Stimulated activated CD4-positive, alpha-beta T cell treated with anti-CD3 and anti-CD28 coated beads, Interleukin-2, amount 100 ng/mL, for 4 hours (primary cell): ENCODE data around the gene CAPRIN2.

Experiments
- DNase-seq: peaks from one replicate; pipeline ENCODE4 v3.0.0-alpha.2; 2020; ENCODE audit warnings: low read depth

Gene CAPRIN2, protein sequence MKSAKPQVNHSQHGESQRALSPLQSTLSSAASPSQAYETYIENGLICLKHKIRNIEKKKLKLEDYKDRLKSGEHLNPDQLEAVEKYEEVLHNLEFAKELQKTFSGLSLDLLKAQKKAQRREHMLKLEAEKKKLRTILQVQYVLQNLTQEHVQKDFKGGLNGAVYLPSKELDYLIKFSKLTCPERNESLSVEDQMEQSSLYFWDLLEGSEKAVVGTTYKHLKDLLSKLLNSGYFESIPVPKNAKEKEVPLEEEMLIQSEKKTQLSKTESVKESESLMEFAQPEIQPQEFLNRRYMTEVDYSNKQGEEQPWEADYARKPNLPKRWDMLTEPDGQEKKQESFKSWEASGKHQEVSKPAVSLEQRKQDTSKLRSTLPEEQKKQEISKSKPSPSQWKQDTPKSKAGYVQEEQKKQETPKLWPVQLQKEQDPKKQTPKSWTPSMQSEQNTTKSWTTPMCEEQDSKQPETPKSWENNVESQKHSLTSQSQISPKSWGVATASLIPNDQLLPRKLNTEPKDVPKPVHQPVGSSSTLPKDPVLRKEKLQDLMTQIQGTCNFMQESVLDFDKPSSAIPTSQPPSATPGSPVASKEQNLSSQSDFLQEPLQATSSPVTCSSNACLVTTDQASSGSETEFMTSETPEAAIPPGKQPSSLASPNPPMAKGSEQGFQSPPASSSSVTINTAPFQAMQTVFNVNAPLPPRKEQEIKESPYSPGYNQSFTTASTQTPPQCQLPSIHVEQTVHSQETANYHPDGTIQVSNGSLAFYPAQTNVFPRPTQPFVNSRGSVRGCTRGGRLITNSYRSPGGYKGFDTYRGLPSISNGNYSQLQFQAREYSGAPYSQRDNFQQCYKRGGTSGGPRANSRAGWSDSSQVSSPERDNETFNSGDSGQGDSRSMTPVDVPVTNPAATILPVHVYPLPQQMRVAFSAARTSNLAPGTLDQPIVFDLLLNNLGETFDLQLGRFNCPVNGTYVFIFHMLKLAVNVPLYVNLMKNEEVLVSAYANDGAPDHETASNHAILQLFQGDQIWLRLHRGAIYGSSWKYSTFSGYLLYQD

DNA sequence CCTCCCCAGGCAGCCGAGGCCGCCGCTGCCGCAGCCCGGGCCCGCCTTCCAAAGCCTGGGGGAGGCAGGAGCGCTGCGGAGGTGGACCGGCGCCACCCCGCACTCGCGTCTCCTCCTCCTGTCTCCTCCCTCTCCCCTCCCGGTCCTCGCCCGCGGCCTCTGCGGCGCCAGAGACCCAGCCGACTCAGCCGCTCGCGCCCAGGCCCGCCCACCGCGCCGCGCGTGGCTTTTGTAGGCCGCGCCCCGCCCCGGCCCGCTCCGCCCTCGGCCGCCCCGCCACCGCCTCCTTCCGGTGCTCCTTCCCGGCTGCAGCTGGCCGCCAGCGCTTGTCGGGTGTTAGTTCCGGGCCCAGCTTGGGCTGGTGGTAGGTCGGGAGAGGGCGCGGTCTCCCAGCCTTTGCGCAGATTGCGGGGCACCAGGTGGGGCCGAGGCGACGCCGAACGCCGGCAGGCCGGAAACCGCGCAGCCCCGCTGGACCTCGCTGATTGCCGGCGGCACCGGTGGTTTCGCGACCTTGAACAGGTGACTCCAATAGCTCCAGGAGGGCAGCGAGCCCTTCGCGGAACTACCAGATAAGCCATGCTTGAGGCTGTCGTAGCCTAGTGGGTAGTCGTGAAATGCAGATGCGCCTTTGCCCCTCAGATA is at the start of gene CAPRIN2:
CAPRIN2 (minus strand) TSS at position 202 of the 645 bp plus-strand sequence. CDS start 1,431 bp downstream, outside the sequence.
- peak; percentile 94 for DNase-seq

DNA sequence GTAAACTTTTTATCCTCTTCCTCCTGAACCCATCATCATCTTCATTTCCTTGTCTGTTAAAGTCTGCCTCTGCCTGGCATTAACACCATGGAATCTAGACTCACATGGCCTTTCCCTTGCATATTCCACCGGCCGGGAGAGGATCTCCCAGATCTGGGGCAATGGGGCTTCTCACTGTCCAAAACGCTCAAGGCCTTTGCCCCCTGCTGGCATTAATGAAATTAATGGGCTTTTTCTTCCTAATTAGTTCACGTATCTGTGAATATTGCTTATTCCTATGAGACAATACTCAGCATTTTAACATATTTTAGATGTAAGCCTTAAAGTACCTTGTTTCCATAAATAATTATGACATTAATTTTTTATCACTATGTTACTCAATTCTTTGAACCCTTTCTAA is 42.9 kb upstream of the CAPRIN2 start:
- no peak for DNase-seq

DNA sequence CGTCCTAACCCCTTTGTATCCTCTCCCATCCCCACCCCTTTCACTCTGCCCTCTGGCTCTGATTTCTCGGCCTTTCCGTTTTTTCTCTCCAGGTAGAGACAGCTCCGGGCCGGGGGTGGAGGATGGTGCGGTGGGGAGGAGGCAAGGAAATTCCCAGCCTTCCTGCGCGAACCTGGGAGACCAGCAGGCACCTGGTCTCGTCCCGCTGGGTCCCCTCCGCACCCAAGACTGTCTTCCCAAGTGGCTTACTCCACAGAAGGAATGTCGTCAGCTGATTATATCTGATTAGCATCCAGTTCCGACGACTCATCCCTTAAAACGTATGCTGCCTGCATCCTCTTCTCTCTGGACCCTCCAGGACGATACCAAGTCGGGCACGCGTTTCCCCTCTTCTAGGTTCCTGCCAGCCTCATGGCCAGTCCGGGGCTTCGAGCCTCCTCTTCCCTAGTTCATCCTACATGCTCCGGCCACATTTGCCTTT is 42.2 kb upstream of the CAPRIN2 start:
- no peak for DNase-seq

DNA sequence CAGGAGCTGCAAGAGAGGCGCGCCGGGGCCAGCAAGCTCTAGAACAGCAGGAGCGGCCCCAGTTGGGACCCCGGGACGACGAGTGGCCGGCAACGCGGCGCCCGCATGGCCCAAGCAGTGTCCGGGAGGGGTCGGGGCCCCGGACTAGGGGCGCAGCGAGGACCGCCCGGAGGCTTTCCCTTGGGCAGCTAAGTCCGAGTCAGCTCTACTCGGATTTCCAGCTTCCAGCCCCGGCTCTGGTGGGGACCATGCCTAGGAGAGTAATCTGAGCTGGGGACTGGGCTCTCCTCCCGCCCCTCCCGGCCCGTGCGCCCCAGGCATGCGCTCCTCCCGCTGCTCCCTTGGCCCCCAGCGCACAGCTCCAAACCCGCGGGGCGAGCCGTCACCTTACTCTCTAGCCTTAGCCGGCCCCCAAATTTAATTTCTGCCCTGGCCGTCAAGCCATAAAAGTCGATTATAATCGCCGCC is 41.6 kb upstream of the CAPRIN2 start:
- DNase-seq = no peak

DNA sequence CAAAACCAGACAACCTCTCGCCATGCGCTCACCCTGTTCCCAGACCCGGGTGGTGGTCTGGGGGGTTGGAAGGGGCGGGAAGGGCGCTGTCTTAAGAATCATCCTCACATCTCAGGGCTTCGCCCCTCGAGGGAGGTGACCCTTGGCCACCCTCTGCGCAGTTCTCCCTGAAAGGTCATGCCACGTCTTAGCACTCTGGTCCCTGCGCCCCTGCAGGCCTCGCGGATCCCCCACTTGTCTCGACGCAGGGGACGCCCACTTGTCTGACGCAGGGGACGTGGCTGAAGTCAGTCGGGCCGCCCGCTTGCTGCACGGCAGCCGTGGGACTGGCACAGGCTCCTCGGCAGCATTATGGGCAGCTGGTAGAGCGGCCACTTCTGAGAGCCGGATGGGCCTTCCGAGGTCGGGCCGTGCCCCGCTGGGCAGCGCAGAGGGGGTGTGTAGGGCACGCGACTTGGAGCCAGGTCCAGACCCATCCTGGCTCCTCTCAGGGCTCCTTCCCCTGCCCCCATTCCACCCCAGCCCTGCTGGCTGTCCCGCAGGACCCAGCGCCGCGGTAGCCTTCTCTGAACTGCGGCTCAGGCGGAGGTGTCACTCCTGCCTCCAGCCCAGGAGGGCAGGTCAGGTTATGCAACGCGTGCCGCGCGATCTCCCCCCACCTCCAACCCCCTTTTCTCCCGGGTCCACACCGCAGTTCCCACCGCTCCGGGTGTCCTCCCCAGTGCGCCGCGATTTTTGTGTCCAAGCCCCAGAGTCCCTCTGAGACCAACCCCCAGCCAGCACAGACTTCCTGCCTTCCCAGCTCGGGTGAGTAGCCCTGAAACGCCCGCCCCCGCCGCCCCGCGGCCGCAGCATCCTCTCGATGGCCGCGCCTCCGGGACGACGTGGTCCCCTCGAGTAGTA is 40.9 kb upstream of the CAPRIN2 start:
- DNase-seq = no peak

DNA sequence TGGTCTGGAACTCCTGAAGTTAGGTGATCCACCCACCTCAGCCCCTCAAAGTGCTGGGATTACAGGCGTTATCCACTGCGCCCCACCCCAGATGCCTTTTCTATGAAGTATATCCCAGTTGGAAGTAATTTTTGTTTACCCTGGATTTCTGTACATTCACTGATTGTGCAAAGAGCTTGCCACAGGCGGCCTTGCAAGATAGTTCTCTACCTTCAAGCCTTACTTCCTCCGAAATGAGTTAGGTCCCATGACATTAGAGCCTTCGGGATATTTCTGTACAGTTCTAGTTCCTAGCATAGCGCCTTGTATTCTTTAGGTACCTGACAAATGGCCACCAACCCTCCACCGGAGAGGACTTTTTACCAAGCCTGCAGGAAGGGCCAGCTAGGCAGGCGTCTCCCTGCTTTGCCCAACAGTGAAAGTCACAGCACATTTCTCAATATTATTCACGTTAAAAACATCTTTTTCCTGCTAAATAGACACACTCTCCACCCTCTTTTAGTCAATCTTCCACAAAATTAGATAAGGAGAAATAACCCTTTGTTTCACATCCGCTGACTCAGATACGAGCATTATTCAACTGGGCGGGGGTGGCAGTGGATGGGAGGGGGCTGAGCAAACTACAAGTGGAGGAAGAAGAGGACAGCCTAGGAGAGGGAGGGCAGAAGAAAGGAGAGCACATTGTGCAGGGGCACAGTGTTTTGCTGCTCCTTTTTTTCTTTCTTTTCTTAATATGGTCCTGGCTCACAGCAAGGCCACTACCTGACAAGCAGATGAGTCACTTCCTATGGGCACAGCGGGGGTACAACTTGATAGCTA is 40.0 kb upstream of the CAPRIN2 start:
- DNase-seq = no peak

DNA sequence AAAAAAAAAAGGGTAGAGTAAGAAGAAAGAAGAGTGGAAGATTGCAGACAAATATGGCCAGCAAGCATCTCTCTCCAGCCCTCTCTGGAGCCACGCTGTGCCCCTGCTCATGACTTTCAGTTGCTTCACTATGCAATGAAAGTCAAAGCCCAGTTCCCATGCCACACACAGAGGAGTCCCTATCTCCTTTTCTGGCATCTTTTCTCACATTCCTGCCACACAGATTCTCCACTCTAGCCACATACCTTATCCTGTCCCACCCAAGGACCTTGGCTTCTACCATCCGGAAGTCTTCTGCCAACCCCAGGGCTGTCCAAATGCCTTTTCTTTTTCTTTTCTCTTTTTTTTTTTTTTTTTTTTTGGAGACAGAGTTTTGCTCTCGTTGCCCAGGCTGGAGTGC is 39.3 kb upstream of the CAPRIN2 start:
- no peak for DNase-seq

DNA sequence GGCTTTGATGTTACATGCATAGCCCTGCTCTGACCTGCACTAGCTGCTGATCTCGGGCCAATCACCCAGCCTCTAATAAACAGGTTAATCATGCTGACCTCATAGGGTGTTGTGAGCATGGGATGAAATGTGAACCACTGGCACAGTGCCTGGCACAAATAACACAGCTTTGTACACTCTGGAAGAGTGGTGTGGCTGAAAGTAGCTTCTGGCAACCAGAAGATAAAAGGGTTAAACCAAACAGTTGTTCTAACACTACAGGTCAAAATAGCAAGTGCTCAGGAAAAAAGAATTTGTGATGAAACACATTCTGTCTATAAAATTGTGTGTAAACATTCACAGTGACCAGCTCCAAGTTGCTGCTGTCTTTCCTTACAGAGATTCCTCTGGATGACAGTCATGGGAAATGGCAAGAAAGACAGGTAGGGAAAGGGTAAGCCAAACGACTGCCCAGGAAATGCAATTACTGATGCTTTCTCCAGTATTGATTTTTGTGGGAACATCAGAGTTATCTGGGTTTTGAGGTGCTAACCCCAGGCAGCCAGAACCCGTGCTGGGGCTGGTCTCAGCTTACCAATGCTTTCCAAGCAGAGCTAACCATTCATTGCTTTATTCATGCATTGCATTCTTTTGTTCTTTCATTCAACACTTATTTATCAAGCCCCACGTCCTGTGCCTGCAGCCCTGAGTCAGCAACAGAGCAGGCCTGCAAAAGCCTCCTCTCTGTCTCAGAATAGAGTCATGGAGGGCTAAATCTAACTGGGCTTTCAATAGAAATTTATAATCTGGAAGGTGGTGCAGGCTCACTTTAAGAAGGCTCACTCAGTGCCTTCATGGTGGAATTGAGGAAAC is 38.1 kb upstream of the CAPRIN2 start:
- DNase-seq = no peak

DNA sequence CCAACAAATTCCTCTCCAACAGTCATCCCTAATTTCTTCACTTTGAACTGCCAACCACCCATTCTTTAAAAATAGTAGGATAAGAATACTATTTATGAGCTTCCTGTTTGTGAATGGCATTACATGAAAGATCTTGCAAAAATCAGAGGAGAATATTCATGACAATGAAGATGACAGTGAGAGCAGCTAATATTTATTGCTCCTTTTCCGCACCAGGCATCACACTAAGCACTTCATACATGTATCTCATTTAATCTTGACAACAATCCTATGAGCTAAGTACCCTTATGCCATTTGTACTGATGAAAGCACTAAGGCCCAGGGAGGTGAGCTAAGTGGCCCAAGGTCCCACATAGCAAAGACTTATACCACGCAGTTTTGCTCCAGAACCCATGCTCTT is 37.3 kb upstream of the CAPRIN2 start:
- DNase-seq = no peak

DNA sequence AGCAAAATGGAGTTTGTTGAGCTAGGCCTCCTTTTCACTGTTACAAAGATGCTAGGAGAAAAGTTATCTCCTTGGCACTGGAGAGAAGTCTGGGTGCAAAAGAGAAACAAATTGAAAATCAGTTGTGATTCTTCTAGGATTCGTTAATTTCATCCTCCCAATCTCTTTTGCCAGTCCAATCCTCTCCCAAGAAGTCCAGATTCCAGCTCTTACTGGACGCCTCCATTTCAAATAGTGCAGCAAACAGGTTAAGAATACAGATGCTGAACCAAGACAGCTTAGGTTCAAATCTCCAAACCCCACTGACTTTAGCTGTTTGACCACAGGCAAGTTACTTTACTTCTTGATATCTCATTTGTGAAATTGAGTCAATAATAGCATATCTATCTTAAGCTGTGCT is 34.0 kb upstream of the CAPRIN2 start:
- DNase-seq = no peak

DNA sequence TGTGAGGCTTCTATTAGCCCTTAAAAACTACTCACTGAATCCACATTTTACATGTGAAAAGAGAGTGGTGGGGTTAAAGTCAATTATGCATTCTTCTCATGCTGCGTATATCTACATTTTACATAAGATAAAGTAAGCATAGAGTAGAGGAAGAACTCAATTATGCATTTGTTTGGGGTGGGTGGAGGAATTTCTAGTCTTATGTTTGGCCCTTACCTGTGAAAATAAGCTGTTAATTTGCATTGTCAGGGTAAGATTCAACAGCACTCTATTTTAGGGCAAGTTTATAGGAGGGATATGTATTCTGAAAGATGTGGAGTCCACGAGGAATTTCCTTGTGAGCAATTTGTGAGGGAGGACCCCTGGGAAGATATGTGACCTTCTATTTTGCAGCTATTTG is 30.9 kb upstream of the CAPRIN2 start:
- no peak for DNase-seq

DNA sequence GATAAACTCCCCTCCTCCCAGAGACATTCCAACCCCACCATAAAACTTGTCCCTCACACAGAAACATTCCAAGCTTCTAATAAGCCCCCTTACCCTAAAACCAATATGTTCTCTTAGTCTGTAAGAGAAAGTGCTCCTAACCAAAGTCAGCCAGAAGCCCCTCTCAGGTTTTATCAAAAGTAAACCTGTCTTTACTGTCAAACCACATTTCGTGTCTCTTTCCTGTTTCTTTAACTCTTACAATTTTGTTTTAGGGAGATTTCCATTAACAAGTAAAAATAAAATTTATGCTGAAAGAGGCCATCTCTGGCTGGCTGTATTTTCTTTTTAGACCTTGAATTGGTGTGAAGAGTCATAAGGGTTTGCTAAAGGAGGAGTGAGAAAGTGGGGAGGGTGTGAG is 29.8 kb upstream of the CAPRIN2 start:
- no peak for DNase-seq

DNA sequence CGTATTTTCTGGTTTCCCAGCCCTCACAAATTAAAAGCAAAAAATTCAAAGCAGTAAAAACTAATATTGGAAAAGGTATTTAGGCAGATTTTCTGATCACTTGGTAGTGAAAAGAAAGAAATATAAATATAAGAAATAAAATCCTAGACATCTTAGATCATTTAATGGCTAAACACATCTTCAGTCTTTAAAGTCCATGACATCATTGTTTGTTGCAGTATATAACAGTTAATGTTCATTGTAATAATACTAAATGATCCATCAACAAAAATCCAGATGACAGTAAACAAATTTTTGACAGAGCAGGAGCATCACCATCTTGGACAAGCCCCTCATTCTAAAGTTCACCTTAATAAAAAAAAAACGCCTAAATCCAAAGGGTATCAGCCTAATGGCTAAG is 29.2 kb upstream of the CAPRIN2 start:
- DNase-seq = no peak

DNA sequence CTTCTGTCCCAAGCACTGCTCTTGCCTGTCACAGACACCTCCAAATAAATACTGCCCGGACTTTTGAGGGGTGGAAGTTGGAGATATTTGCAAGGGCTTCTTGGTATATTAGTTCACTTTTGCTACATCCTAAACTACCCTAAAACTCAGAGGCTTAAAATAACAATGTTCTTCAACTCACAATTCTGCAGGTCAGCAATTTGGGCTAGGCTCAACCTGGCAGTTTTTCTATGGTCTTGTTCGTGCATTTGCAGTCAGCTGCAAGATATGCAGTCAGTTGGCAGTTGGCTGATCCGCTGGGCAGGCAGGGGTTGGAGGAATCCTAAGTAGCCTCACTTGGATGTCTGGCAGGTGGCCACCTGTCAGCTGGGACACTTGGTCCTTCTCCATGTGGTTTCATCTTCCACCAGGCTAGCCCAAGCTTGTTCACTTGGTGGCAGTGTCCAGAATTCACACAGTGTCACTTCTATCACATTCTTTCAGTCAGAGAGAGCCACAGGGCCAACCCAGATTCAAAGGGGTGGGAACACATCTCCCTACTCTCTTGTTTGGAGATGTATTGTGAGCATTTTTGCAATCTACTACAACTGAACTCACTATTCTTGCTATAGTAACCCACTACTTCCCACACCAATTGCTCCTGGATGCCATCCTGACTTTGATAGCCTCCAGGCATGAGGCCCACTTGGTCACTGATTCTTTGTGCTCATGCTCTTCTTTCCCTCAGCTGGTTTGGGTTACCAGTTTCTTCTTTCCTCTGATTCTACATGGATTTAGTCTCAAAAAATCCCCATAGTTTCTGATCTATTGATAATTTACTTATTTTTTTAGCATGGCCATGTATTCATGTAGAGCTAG is 27.8 kb upstream of the CAPRIN2 start:
- no peak for DNase-seq

DNA sequence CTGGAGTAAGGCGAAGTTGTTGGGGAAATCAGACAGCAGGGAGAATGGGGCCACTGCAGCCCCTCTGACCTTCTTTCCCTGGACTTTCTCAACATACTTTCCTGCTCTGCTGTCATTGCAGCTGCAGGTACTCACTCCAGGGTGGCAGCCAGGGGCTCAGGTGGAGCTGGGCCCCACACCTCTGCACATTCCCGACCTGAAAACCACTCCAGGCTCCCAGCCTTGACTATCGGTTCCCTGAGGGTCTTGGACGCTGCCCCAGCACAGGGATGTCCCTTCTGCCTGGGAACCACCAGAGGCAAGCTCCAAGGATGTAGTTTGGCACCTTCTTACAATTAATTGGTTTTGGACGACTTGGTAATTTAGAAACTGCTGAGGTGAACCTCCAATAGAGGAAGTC is 24.8 kb upstream of the CAPRIN2 start:
- no peak for DNase-seq

DNA sequence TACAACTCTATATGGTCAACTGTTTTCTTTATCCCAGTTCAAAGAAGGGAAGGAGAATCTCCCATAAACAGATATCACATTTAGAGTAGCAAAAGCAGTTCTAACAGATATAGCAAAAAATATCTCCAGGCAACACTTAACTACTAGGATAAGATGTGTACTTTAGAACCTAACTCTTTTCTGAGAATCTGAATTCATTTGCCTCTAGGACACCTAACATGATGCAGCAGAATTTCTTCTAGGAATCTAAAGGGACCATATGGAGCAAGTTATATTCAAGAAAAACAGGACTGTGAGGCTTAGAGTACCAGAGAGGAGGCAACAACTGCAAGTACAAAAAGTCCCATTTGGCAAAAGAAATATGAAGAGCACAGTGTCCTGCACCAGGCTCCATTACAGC is 24.4 kb upstream of the CAPRIN2 start:
- DNase-seq = no peak

DNA sequence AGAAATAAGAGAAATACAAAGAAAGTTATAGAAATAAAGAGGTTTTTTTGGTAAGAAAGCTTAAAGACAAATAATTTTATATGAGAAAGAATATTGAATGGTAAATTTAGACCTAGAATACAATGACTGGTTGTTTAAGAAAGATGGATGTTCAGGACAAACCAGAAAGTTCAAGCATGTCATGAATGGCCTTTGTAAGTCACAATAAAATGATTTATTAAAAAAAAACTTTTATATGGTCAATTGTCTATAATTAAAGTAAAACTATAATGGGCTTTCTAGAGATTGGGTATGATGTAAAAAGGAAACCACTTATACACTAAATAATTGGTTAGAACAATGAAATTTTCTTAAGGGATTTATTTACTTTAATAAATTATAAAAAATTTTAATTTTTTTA is 19.8 kb upstream of the CAPRIN2 start:
- no peak for DNase-seq

DNA sequence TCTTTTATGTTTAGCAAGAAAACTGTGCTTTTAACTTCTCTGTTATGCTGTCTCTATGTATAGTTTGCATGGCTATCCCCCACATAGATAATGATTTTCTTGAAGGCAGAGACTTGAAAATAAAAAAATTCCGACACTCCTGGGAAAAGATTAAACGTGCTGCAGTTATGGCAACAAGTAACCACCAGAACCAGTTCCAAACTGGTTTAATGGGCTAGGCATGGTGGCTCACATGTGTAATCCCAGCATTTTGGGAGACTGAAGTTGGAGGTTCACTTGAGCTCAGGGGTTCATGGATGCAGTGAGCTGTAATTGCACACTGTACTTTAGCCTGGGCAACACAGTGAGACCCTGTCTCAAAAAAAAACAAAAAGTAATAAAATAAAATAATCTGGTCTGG is 15.1 kb upstream of the CAPRIN2 start:
- DNase-seq = no peak
